ENCODE data around the gene DNM2.

DNA sequence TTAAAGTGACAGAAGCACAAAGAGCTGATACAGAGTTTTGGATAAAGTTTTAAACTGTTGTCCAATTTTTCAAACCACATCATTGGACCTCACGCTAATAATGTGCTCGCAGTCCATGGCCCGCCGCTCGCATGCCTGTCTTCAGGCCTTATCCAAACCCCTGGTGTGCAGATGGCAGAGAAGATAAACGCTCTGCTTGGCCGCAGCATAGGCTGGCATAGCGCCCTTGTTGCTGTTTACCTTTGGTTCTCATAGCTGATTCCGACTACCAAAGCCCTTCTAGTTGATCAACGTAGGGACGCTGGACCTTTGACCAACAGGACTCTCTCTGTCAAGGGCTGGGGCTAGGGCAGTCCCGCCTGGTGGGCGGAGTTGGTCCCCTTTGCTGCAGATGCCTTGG is 40.1 kb upstream of the DNM2 start:
- TF ChIP-seq, protein P1, sequence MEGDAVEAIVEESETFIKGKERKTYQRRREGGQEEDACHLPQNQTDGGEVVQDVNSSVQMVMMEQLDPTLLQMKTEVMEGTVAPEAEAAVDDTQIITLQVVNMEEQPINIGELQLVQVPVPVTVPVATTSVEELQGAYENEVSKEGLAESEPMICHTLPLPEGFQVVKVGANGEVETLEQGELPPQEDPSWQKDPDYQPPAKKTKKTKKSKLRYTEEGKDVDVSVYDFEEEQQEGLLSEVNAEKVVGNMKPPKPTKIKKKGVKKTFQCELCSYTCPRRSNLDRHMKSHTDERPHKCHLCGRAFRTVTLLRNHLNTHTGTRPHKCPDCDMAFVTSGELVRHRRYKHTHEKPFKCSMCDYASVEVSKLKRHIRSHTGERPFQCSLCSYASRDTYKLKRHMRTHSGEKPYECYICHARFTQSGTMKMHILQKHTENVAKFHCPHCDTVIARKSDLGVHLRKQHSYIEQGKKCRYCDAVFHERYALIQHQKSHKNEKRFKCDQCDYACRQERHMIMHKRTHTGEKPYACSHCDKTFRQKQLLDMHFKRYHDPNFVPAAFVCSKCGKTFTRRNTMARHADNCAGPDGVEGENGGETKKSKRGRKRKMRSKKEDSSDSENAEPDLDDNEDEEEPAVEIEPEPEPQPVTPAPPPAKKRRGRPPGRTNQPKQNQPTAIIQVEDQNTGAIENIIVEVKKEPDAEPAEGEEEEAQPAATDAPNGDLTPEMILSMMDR (IDR thresholded peaks at IDR 0.05), result no peak
- TF ChIP-seq POLR2A (IDR thresholded peaks at IDR 0.05), result no peak

Measured in Peyer's patch (tissue), 4 donors.